Pons (tissue), 1 donor: ENCODE results near the gene AQP1.

Source experiments
- DNase-seq: peaks from one replicate; pipeline ENCODE4 v3.0.0-alpha.2; 2016; ENCODE audit warnings: low spot score

Gene AQP1

GRCh38 chr7:30921540-30922401 lies 10.1 kb downstream of the AQP1 start:
- DNase-seq = no peak

- no peak for DNase-seq
Measured at GRCh38 chr7:30922596-30922995, 10.9 kb downstream of the AQP1 start.

GRCh38 chr7:30923009-30923773 lies 11.5 kb downstream of the AQP1 start:
- no peak for DNase-seq

- no peak for DNase-seq
Measured at GRCh38 chr7:30923774-30924413, 12.2 kb downstream of the AQP1 start.

GRCh38 chr7:30924624-30925023 lies 13.0 kb downstream of the AQP1 start:
- no peak for DNase-seq

- no peak for DNase-seq
Measured at GRCh38 chr7:30925117-30925516, 13.5 kb downstream of the AQP1 start.

- DNase-seq = no peak
Measured at GRCh38 chr7:30925913-30926312, 14.3 kb downstream of the AQP1 start.

GRCh38 chr7:30926313-30926712 lies 14.7 kb downstream of the AQP1 start:
- no peak for DNase-seq

- DNase-seq = no peak
Measured at GRCh38 chr7:30927040-30927439, 15.4 kb downstream of the AQP1 start.

GRCh38 chr7:30927559-30927958 lies 15.9 kb downstream of the AQP1 start:
- no peak for DNase-seq

GRCh38 chr7:30928254-30928872 lies 16.7 kb downstream of the AQP1 start:
- DNase-seq = no peak

- no peak for DNase-seq
Measured at GRCh38 chr7:30929686-30930085, 18.0 kb downstream of the AQP1 start.

GRCh38 chr7:30930621-30931020 lies 19.0 kb downstream of the AQP1 start:
- DNase-seq = no peak

GRCh38 chr7:30931161-30931928 lies 19.7 kb downstream of the AQP1 start:
- no peak for DNase-seq

GRCh38 chr7:30931929-30932540 lies 20.4 kb downstream of the AQP1 start:
- no peak for DNase-seq

GRCh38 chr7:30932562-30932961 lies 20.9 kb downstream of the AQP1 start:
- no peak for DNase-seq

GRCh38 chr7:30933124-30933974 lies 21.7 kb downstream of the AQP1 start:
- no peak for DNase-seq

- no peak for DNase-seq
Measured at GRCh38 chr7:30934225-30934624, 22.6 kb downstream of the AQP1 start.

- DNase-seq = no peak
Measured at GRCh38 chr7:30934732-30935568, 23.3 kb downstream of the AQP1 start.
